Hepatocyte (in vitro differentiated cells): ENCODE measurements around the gene ZFP62.

Source experiments
- CTCF ChIP-seq: fragments of 200-600 bp; sonication (generic); IDR thresholded peaks from 2 replicates; pipeline ENCODE4 v1.5.1; 2016; ENCODE audit warnings: antibody characterized with exemption, mild to moderate bottlenecking; ENCODE audit not compliant: poor library complexity
- EZH2 ChIP-seq: fragments of 200-600 bp; sonication (generic); IDR thresholded peaks from 2 replicates; pipeline ENCODE4 v1.6.1; 2016; ENCODE audit warnings: antibody characterized with exemption, mild to moderate bottlenecking, borderline replicate concordance
- EZH2phosphoT487 ChIP-seq: fragments of 200-600 bp; sonication (generic); IDR thresholded peaks from one replicate; pipeline ENCODE4 v1.6.1; 2018; ENCODE audit warnings: antibody characterized with exemption, mild to moderate bottlenecking, low read depth, moderate library complexity; ENCODE audit not compliant: unreplicated experiment, severe bottlenecking

GRCh38 chr5:180860273-180860886, 696 bp downstream of the ZFP62 start:
- TF ChIP-seq CTCF (peak; percentile 19), EZH2 (no peak), EZH2phosphoT487 (no peak)
